Mesenchymal stem cell (in vitro differentiated cells and primary cell): ENCODE measurements around the gene AGAP1.

ENCODE experiments used
- DNase-seq: peaks from one replicate; pipeline ENCODE4 v3.0.0-alpha.2; 2013
- H2AFZ ChIP-seq: one replicate; pipeline ENCODE4 v1.6.1; 2013; ENCODE audit warnings: low read depth, mild to moderate bottlenecking, control low read depth, inconsistent platforms, low read length, moderate library complexity
- H2AK5ac ChIP-seq: 2 replicates; pipeline ENCODE4 v1.6.1; 2013; ENCODE audit warnings: low read length, moderate library complexity, mild to moderate bottlenecking, inconsistent platforms; ENCODE audit not compliant: severe bottlenecking
- H2BK120ac ChIP-seq: one replicate; pipeline ENCODE4 v1.6.1; 2013; ENCODE audit warnings: low read depth, mild to moderate bottlenecking, inconsistent platforms, low read length, moderate library complexity
- H2BK12ac ChIP-seq, 2 experiments: one replicate each; pipeline ENCODE4 v1.6.1; 2013; ENCODE audit warnings: inconsistent platforms in 2 of 2, low read length in 2 of 2, mild to moderate bottlenecking in 2 of 2, moderate library complexity in 2 of 2, control low read depth in 1 of 2
- H2BK15ac ChIP-seq: one replicate; pipeline ENCODE4 v1.6.1; 2013; ENCODE audit warnings: mild to moderate bottlenecking, low read depth, inconsistent platforms; ENCODE audit not compliant: poor library complexity, severe bottlenecking
- H2BK5ac ChIP-seq: 2 replicates; pipeline ENCODE4 v1.6.1; 2013; ENCODE audit warnings: low read depth, mild to moderate bottlenecking, low read length, control low read depth, inconsistent platforms; ENCODE audit not compliant: poor library complexity, severe bottlenecking
- H3K14ac ChIP-seq, 2 experiments: one replicate each; pipeline ENCODE4 v1.6.1; 2013; ENCODE audit warnings: inconsistent platforms in 2 of 2, low read length in 2 of 2, control low read depth in 1 of 2, mild to moderate bottlenecking in 1 of 2, moderate library complexity in 1 of 2
- H3K18ac ChIP-seq, 2 experiments: one replicate each; pipeline ENCODE4 v1.6.1; 2013; ENCODE audit warnings: inconsistent platforms in 2 of 2, low read length in 2 of 2, control low read depth in 1 of 2, low read depth in 1 of 2, mild to moderate bottlenecking in 1 of 2
- H3K23ac ChIP-seq, 2 experiments: one replicate each; pipeline ENCODE4 v1.6.1; 2013; ENCODE audit warnings: inconsistent platforms in 2 of 2, low read length in 2 of 2, mild to moderate bottlenecking in 2 of 2, moderate library complexity in 2 of 2, control low read depth in 1 of 2
- H3K27ac ChIP-seq: 2 replicates; pipeline ENCODE4 v1.5.1; 2013; ENCODE audit warnings: mild to moderate bottlenecking, moderate library complexity, low read length, control low read depth, inconsistent platforms; ENCODE audit not compliant: poor library complexity, severe bottlenecking
- H3K27me3 ChIP-seq, 2 experiments: 2 replicates each; pipeline versions ENCODE4 v1.6.1 to v1.7.0; 2013; ENCODE audit warnings: low read length in 2 of 2, mild to moderate bottlenecking in 2 of 2, moderate library complexity in 2 of 2, control low read depth in 1 of 2, inconsistent platforms in 1 of 2; ENCODE audit not compliant: control insufficient read depth in 1 of 2, insufficient read depth in 1 of 2
- H3K36me3 ChIP-seq, 2 experiments: 2 replicates each; pipeline versions ENCODE4 v1.6.1 to v1.7.0; 2013; ENCODE audit warnings: low read length in 2 of 2, control low read depth in 1 of 2, inconsistent platforms in 1 of 2, low read depth in 1 of 2, mild to moderate bottlenecking in 1 of 2; ENCODE audit not compliant: insufficient read depth in 2 of 2, control insufficient read depth in 1 of 2
- H3K4ac ChIP-seq, 2 experiments: one replicate each; pipeline ENCODE4 v1.6.1; 2013; ENCODE audit warnings: inconsistent platforms in 2 of 2, low read length in 2 of 2, mild to moderate bottlenecking in 2 of 2, moderate library complexity in 2 of 2, control low read depth in 1 of 2, low read depth in 1 of 2
- H3K4me1 ChIP-seq: 2 replicates; pipeline ENCODE4 v1.6.1; 2013; ENCODE audit warnings: low read depth, low read length, control low read depth; ENCODE audit not compliant: control insufficient read depth, insufficient read depth
- H3K4me2 ChIP-seq: 2 replicates; pipeline ENCODE4 v1.6.1; 2013; ENCODE audit warnings: low read length, mild to moderate bottlenecking, inconsistent platforms; ENCODE audit not compliant: poor library complexity, severe bottlenecking
- H3K4me3 ChIP-seq, 2 experiments: 2 replicates each; pipeline versions ENCODE4 v1.5.1 to v1.7.0; 2013; ENCODE audit warnings: low read length in 2 of 2, mild to moderate bottlenecking in 2 of 2, control low read depth in 1 of 2, low read depth in 1 of 2; ENCODE audit not compliant: insufficient read depth in 1 of 2
- H3K79me1 ChIP-seq: replicated peaks from 2 replicates; pipeline ENCODE4 v1.6.1; 2013; ENCODE audit warnings: mild to moderate bottlenecking, control low read depth, low read length, inconsistent platforms; ENCODE audit not compliant: poor library complexity, severe bottlenecking
- H3K9ac ChIP-seq: 2 replicates; pipeline ENCODE4 v1.7.0; 2013; ENCODE audit warnings: mild to moderate bottlenecking, low read length, moderate library complexity
- H3K9me3 ChIP-seq: 2 replicates; pipeline ENCODE4 v1.7.0; 2013; ENCODE audit warnings: mild to moderate bottlenecking, low read length; ENCODE audit not compliant: control insufficient read depth
- H4K8ac ChIP-seq: one replicate; pipeline ENCODE4 v1.6.1; 2013; ENCODE audit warnings: inconsistent platforms, mild to moderate bottlenecking, low read length, moderate library complexity
- H4K91ac ChIP-seq: one replicate; pipeline ENCODE4 v1.6.1; 2013; ENCODE audit warnings: mild to moderate bottlenecking, low read length, inconsistent platforms
- WGBS: methylation state at CpG from one replicate; pipeline ENCODE4 v1.1.7; 2013; ENCODE audit warnings: mixed read lengths; 5-methylcytosine and 5-hydroxymethylcytosine counted together

AGAP1 gene

GRCh38 chr2:235963853-235964577 is 470.2 kb downstream of the AGAP1 start:
- 98% methylated on average over 15 of the region's 17 CpGs for WGBS
- H3K27ac ChIP-seq, result no peak overlapping the region

DNA sequence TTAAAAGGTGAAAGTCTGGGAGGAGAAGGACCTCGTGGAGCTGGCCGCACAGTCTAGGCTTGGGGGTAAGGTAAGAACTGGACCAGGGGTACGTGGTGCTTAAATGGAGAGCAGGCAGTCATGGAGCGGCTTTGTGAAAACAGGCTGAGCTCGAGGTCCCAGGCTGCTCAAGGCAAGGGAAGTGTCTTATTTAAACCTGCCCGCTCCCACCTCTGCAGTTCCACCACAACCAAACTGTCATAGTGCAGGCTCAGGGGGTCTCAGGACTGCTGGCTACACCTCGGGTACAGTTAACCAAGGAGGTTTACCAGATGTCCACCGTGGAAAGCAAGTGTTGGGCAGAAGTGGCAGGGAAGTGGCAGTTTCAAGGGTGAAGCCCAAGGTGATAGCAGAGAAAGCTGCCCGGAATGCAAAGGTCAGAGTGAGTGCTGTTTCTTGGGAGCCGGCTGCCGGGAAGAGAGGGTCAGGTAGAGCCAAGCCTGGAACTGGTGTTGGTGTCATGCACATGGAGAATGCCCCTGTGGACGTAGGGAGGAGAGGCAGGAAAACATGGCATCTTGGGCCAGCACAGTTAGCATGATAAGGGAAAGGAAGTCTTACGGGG is 471.0 kb downstream of the AGAP1 start:
- WGBS, result 85% methylated on average over 12 of the region's 13 CpGs
- no peak overlapping the region for H3K27ac ChIP-seq
- peaks cover 15 to 16% of the 10 kb centered on the region in 2 experiments for H3K36me3 ChIP-seq
- H2AK5ac ChIP-seq, result no peak overlapping the region
- peaks cover 2% of the 10 kb centered on the region for H3K4me1 ChIP-seq
- no peak overlapping the region for H3K4ac ChIP-seq
- no peak overlapping the region for H3K14ac ChIP-seq
- no peak overlapping the region for H3K23ac ChIP-seq
- H3K18ac ChIP-seq, result no peak overlapping the region
- H4K91ac ChIP-seq, result no peak overlapping the region
- no peak overlapping the region for H3K9ac ChIP-seq
- H2BK5ac ChIP-seq, result no peak overlapping the region
- no peak overlapping the region for H2AFZ ChIP-seq
- no peak overlapping the region for H2BK15ac ChIP-seq
- no peak overlapping the region for H2BK120ac ChIP-seq
- H3K4me3 ChIP-seq, result no peak overlapping the region
- H3K4me2 ChIP-seq, result no peak overlapping the region
- H2BK12ac ChIP-seq, result no peak overlapping the region
- peaks cover 2% of the 10 kb centered on the region for H3K79me1 ChIP-seq
- no peak overlapping the region for H4K8ac ChIP-seq
- H3K27me3 ChIP-seq, result no peaks in the 10 kb centered on the region
- no peak for DNase-seq
- no peaks in the 10 kb centered on the region for H3K9me3 ChIP-seq

More at GRCh38 chr2:235963853-235964577, 470.2 kb downstream of the AGAP1 start:
- no peaks in the 10 kb centered on the region for H3K9me3 ChIP-seq
- no peak overlapping the region for H2BK120ac ChIP-seq
- H3K27me3 ChIP-seq, result no peaks in the 10 kb centered on the region
- H2AFZ ChIP-seq, result no peak overlapping the region
- H3K9ac ChIP-seq, result no peak overlapping the region
- no peak overlapping the region for H4K91ac ChIP-seq
- H3K79me1 ChIP-seq, result peaks cover 3% of the 10 kb centered on the region
- H3K4me3 ChIP-seq, result no peak overlapping the region
- H3K36me3 ChIP-seq, result peaks cover 9 to 21% of the 10 kb centered on the region in 2 experiments
- H3K14ac ChIP-seq, result no peak overlapping the region
- no peak for DNase-seq
- peaks cover 2% of the 10 kb centered on the region for H3K4me1 ChIP-seq
- H2BK5ac ChIP-seq, result no peak overlapping the region
- no peak overlapping the region for H4K8ac ChIP-seq
- H3K4ac ChIP-seq, result no peak overlapping the region
- H3K23ac ChIP-seq, result no peak overlapping the region
- no peak overlapping the region for H3K4me2 ChIP-seq
- H3K18ac ChIP-seq, result no peak overlapping the region
- H2AK5ac ChIP-seq, result no peak overlapping the region
- no peak overlapping the region for H2BK12ac ChIP-seq
- no peak overlapping the region for H2BK15ac ChIP-seq

- H2BK15ac ChIP-seq, result no peak overlapping the region
- no peak overlapping the region for H4K91ac ChIP-seq
- 85% methylated on average over 6 of the region's 6 CpGs for WGBS
- no peak overlapping the region for H2BK12ac ChIP-seq
- H3K23ac ChIP-seq, result no peak overlapping the region
- no peak overlapping the region for H3K4me2 ChIP-seq
- peaks cover 2% of the 10 kb centered on the region for H3K4me1 ChIP-seq
- H2AFZ ChIP-seq, result no peak overlapping the region
- H2AK5ac ChIP-seq, result no peak overlapping the region
- no peak overlapping the region for H3K27ac ChIP-seq
- H3K27me3 ChIP-seq, result no peaks in the 10 kb centered on the region
- H3K9me3 ChIP-seq, result no peaks in the 10 kb centered on the region
- no peak overlapping the region for H4K8ac ChIP-seq
- no peak overlapping the region for H3K4ac ChIP-seq
- DNase-seq, result no peak
- no peak overlapping the region for H3K4me3 ChIP-seq
- no peak overlapping the region for H2BK5ac ChIP-seq
- H3K14ac ChIP-seq, result no peak overlapping the region
- peaks cover 2% of the 10 kb centered on the region for H3K79me1 ChIP-seq
- H3K36me3 ChIP-seq, result peaks cover 15 to 24% of the 10 kb centered on the region in 2 experiments
- H3K9ac ChIP-seq, result no peak overlapping the region
- H2BK120ac ChIP-seq, result no peak overlapping the region
- no peak overlapping the region for H3K18ac ChIP-seq
Measured at GRCh38 chr2:235966396-235966795, 472.6 kb downstream of the AGAP1 start.

GRCh38 chr2:235966932-235967757 is 473.3 kb downstream of the AGAP1 start:
- no peak overlapping the region for H4K8ac ChIP-seq
- no peak overlapping the region for H3K23ac ChIP-seq
- H3K4ac ChIP-seq, result no peak overlapping the region
- no peaks in the 10 kb centered on the region for H3K9me3 ChIP-seq
- H3K4me3 ChIP-seq, result no peak overlapping the region
- no peak overlapping the region for H2BK15ac ChIP-seq
- peaks cover 2% of the 10 kb centered on the region for H3K79me1 ChIP-seq
- no peak overlapping the region for H4K91ac ChIP-seq
- no peak overlapping the region for H2BK5ac ChIP-seq
- H2AFZ ChIP-seq, result no peak overlapping the region
- no peak overlapping the region for H2AK5ac ChIP-seq
- H3K9ac ChIP-seq, result no peak overlapping the region
- H3K36me3 ChIP-seq, result peaks cover 15 to 27% of the 10 kb centered on the region in 2 experiments
- H2BK120ac ChIP-seq, result no peak overlapping the region
- H3K27ac ChIP-seq, result no peak overlapping the region
- H3K14ac ChIP-seq, result no peak overlapping the region
- H3K18ac ChIP-seq, result no peak overlapping the region
- DNase-seq, result no peak
- no peak overlapping the region for H3K4me2 ChIP-seq
- no peak overlapping the region for H2BK12ac ChIP-seq
- WGBS, result 97% methylated on average over 26 of the region's 26 CpGs
- no peaks in the 10 kb centered on the region for H3K27me3 ChIP-seq
- H3K4me1 ChIP-seq, result peaks cover 2% of the 10 kb centered on the region
